Epithelial cell of esophagus (primary cell): ENCODE data around the gene RET.

Source experiments
- DNase-seq: peaks from one replicate; pipeline ENCODE4 v3.0.0; 2010; ENCODE audit warnings: low read depth
- H3K4me3 ChIP-seq: 2 replicates; pipeline ENCODE4 v1.5.1; 2011; ENCODE audit warnings: mild to moderate bottlenecking, low read length, control low read depth
- TF ChIP-seq, protein P1 (sequence below): IDR thresholded peaks from 2 replicates; pipeline ENCODE4 v1.5.1; 2011; ENCODE audit warnings: low read depth, mild to moderate bottlenecking, low read length, control low read depth, inconsistent platforms; ENCODE audit not compliant: insufficient read depth; ENCODE audit errors: missing control alignments

Gene RET

DNA sequence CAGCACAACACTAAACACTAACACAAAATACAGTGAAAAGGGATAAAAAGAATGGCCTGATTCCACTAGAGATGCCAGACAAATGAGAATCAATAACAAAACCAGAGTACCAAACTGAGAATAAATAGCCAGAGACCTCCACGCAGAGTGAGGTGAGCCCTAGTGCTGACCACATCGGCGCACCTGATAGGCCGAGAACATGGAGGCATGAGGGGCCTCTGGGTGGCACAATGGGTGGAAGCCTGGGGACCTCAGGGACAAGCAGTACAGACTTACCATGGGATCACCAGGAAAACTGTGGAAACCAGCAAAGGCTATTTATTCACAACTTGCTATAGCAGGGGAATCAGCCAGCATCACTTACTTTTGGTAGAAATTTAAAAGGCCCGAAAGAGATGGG lies 59.6 kb downstream of the RET start:
- no peak for DNase-seq
- H3K4me3 ChIP-seq: no peak overlapping the region
- TF ChIP-seq, protein P1, sequence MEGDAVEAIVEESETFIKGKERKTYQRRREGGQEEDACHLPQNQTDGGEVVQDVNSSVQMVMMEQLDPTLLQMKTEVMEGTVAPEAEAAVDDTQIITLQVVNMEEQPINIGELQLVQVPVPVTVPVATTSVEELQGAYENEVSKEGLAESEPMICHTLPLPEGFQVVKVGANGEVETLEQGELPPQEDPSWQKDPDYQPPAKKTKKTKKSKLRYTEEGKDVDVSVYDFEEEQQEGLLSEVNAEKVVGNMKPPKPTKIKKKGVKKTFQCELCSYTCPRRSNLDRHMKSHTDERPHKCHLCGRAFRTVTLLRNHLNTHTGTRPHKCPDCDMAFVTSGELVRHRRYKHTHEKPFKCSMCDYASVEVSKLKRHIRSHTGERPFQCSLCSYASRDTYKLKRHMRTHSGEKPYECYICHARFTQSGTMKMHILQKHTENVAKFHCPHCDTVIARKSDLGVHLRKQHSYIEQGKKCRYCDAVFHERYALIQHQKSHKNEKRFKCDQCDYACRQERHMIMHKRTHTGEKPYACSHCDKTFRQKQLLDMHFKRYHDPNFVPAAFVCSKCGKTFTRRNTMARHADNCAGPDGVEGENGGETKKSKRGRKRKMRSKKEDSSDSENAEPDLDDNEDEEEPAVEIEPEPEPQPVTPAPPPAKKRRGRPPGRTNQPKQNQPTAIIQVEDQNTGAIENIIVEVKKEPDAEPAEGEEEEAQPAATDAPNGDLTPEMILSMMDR: no peak

DNA sequence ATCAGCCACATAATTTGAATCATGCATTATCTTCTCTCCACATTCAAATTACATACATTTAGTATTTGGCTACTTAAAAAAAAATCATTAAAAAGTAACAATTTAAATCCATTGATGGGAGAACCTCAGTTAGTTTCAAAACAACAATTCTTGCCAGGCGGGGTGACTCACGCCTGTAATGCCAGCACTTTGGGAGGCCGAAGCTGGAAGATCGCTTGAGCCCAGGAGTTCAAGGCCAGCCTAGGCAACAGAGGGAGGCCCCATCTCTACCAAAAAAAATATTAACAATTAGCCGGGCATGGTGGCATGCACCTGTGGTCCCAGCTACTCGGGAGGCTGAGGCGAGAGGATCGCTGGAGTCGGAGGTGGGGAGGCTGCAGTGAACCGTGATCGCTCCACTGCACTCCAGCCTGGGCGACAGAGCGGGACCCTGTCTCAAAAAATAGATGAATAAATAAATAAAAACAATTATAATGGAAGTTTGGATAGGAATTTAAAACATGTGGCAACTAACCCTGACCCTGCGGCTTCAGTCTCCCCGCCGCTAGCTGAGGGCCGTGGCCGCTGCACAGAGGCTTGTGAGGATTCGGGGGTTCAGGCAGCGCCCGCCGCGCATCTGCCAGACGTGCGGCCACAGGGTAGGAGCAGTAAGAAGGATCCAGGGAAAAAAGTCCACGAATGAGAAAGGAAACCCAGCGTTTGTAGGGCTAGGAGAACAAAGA lies 60.3 kb downstream of the RET start:
- peak overlapping the region; percentile 79 for H3K4me3 ChIP-seq
- TF ChIP-seq, protein P1: no peak
- DNase-seq: no peak

DNA sequence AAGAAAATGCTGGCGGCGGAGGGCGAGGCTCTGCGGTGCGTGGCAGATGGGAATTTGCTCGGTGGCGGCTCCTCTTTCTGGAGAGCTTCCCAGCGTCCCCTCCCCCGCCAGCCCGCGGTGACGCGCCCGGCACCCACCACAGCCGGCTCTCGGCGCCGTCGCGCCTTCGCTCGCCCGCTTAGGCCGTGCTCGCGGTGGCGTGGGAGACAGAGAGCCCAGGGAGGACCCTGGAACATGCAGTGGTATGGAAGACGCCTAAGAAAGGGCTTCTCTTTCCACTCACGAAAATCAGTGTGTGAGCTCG lies 60.8 kb downstream of the RET start:
- TF ChIP-seq, protein P1: no peak
- H3K4me3 ChIP-seq: peak overlapping the region; percentile 79
- peak; percentile 20 for DNase-seq

DNA sequence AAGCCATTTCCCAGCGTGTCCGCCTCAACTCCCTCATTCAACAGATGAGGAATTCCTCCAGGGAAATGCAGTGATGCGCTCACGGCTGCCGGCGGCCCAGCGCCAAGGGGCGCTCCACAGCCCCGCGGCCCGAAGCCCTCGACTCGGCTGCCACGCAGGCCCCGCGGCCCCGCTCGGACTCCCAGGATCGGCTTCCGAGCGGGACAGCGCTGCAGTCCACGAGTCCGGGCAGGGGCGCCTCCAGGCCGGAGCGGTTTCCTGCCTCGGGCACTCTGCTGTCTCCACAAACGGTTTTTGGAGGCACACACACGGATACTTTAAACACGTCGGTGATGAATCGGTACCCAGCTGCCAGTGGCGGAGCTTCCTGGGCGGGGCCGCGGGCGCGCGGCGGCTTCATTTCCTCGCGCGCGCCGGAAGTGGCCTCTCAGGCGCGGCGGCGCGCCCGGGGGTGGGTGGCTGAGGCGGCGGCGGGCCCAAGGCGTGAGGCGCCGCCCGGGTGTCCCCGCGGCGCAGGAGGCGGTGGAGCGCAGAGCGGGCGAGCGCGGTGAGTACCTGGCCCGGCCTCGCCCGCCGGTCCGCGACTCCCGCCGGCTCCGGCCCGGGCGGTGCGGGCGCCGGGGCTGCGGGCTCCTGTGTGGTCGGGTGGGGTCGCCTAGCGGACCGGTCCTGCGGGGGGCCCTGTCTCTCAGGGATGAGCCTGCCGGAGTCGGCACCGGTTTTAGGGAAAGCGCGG lies 61.3 kb downstream of the RET start, which contains the start of gene CSGALNACT2:
TSS of gene CSGALNACT2 (plus strand) at position 425 of the 736 bp plus-strand sequence. CDS start 16,705 bp downstream, outside the sequence.
- TF ChIP-seq, protein P1: no peak
- DNase-seq: peak; percentile 91
- H3K4me3 ChIP-seq: peak within 1 kb of the TSS; percentile 81

DNA sequence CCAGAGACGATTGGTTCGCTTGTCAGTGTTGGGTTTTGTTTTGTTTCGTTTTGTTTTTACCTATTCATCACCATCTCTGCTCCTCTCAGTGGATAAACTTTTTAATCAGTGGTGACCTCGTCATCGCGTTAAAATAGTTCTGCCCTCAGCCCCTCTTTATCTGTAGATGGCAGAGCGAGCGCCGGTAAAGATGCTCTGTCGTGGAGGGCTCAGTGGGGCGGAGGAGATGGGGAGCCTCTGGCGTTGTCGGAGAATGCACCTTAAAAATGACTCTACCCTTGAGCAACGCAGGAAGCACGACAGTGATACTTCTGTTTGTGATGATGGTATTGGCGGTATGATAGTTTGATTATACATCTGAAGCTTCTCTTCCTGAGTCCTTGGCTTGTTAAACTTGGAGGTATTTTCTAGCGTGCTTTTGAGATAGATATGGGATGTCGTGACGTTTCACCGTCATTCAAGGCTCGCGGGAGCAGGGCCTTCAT lies 61.9 kb downstream of the RET start:
- DNase-seq: peak; percentile 46
- H3K4me3 ChIP-seq: peak overlapping the region; percentile 81
- TF ChIP-seq, protein P1: no peak

DNA sequence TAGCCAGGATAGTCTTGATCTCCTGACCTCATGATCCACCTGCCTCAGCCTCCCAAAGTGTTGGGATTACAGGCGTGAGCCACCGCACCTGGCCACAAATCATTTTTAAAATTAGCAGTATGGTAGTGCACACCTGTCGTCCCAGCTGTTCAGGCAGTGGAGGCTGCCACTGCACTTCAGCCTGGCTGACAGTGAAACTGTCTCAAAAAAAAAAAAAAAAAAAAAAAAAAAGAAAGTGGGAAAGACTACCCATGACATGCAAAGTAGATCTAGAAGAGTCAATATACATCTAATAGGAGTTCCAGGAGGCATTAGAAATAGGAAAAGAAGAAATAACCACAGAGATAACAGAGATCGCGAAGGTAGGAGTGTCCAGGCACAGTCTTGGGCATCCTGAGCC lies 64.6 kb downstream of the RET start:
- TF ChIP-seq, protein P1: no peak
- H3K4me3 ChIP-seq: no peak overlapping the region
- DNase-seq: no peak
